HG03521 (cell line): ENCODE measurements around the gene KLK5.

ENCODE experiments used
- ATAC-seq: cut with Tn5 transposase; IDR thresholded peaks from one replicate; pipeline ENCODE4 v1.9.1; 2021; ENCODE audit warnings: mild to moderate bottlenecking, moderate library complexity; ENCODE audit not compliant: unreplicated experiment

KLK5 gene

DNA sequence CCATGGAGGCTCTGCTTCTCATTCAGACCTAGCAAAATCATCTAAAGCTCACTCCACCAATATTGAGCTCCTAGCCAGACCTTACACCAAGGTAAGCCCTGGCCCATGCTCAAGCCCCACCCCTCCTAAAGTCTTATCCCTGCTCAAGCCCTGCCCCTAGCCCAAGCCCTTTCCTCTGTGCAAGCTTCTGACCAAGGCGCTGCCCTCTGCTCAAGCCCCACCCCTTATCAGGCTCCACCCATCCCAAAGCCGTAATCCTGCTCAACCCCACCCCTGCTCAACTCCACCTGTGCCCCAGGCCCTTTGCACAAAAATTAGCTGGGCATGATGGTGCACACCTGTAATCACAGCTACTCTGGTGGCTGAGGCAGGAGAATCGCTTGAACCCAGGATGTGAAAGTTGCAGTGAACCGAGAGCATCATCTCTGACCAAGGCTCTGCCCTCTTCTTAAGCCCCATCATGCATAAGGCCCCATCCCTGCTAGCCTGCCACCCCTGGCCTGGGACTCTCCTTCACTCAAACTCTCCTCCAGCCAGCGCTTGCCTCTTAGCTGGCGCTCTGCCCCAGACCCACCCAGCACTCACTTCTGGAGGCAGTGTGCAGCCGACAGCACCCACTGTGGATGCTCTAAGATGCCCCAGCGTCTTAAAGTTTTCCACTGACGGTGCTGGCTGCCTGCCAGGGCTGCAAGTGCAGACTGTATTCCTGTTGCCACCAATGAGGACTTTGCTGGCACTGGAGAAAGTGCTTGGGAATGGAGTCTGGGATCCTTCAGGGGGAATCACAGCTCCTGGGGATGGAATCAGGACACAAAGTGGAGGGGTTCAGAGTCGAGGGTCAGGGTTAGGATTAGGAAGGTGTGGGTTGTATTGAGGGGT is 58.1 kb downstream of the KLK5 start:
- ATAC-seq: no peak
